K562 (cell line): Measurements from ENCODE around the gene LRRC74B. TPM values are rescaled to one million over a fixed set of nuclear protein-coding genes. Genes with fewer than 3 reads are reported as not detected.
A peak's percentile ranks its signal among the peaks of the same experiment; 100 is the strongest.

Experiments used
- ATAC-seq: fragments of 200-7000 bp; cut with Tn5 transposase; 3 replicates; pipeline ENCODE4 v1.9.1; 2020; ENCODE audit warnings: moderate library complexity
- BruUV-seq: library from RNA; stranded (reverse); fragments of 400-500 nt; replicated peaks from 2 replicates; lab custom pipeline; 2021; lab: Mats Ljungman, UMichigan
- CTCF ChIA-PET: fragments of 300-600 bp; formaldehyde crosslinking; extraction: SDS; loops from one replicate; lab custom pipeline; 2021; ENCODE audit warnings: low intra/inter-chr PET ratio; lab: Yijun Ruan, JAX
- POLR2A ChIA-PET: fragments of 300-600, 350-650 bp; sonication (Branson Sonifier 250); formaldehyde crosslinking; extraction: SDS; loops from one replicate; lab custom pipeline; 2021; ENCODE audit warnings: antibody characterized with exemption, inconsistent platforms; lab: Yijun Ruan, JAX
- DNase-seq, 4 experiments: peaks; one replicate each; pipeline versions ENCODE4 v3.0.0 to v3.0.0-alpha.2; 2011 to 2018; ENCODE audit warnings: low spot score in 3 of 4, mixed read lengths in 3 of 4; ENCODE audit errors: extremely low read depth in 1 of 4
- FAIRE-seq: peaks from 2 replicates; lab custom pipeline; 2011; peaks lifted over from hg19 to GRCh38; lab: Jason Lieb, UNC
- H2AFZ ChIP-seq: 2 replicates; pipeline ENCODE4 v1.6.0; 2011; ENCODE audit warnings: low read depth, low read length, control low read depth, inconsistent platforms
- H3K27ac ChIP-seq: fragments of 200-600 bp; 3 replicates; pipeline ENCODE4 v1.8.0; 2011; ENCODE audit warnings: low read depth, mild to moderate bottlenecking, control low read depth, inconsistent platforms, low read length, moderate library complexity, mixed read lengths; ENCODE audit errors: extremely low read depth
- H3K27me3 ChIP-seq, 2 experiments: fragments of 300-600 bp in 1 of 2; 2 replicates in 1 of 2; 3 replicates in 1 of 2; pipeline versions ENCODE4 v1.6.0 to v1.8.0; 2011; ENCODE audit warnings: inconsistent platforms in 2 of 2, low read length in 2 of 2, mild to moderate bottlenecking in 1 of 2, mixed read lengths in 1 of 2, moderate library complexity in 1 of 2; ENCODE audit not compliant: control insufficient read depth in 2 of 2, insufficient read depth in 2 of 2
- H3K36me3 ChIP-seq: fragments of 300-600 bp; 3 replicates; pipeline ENCODE4 v1.8.0; 2011; ENCODE audit warnings: mild to moderate bottlenecking, low read length, inconsistent platforms; ENCODE audit not compliant: control insufficient read depth, insufficient read depth
- H3K4me1 ChIP-seq, 2 experiments: fragments of 200-600 bp in 1 of 2; replicated peaks in 1 of 2; 2 replicates in 1 of 2; 3 replicates in 1 of 2; pipeline versions ENCODE4 v1.5.1 to v1.8.0; 2011; ENCODE audit warnings: inconsistent platforms in 2 of 2, low read length in 2 of 2, mild to moderate bottlenecking in 1 of 2, mixed read lengths in 1 of 2, moderate library complexity in 1 of 2; ENCODE audit not compliant: control insufficient read depth in 2 of 2, insufficient read depth in 2 of 2
- H3K4me2 ChIP-seq: 2 replicates; pipeline ENCODE4 v1.6.1; 2011; ENCODE audit warnings: low read length, control low read depth, inconsistent platforms, mixed read lengths; ENCODE audit not compliant: insufficient read depth
- H3K4me3 ChIP-seq: fragments of 200-600 bp; sonication (generic), shearing (Covaris generic); 2 replicates; pipeline ENCODE4 v1.5.1; 2016; ENCODE audit warnings: control low read depth, inconsistent platforms
- H3K79me2 ChIP-seq: fragments of 200-600 bp; 3 replicates; pipeline ENCODE4 v1.8.0; 2011; ENCODE audit warnings: low read length, inconsistent platforms; ENCODE audit not compliant: control insufficient read depth, insufficient read depth
- H3K9ac ChIP-seq, 2 experiments: 2 replicates each; pipeline versions ENCODE4 v1.6.0 to v1.6.1; 2011; ENCODE audit warnings: low read depth in 2 of 2, low read length in 2 of 2, control low read depth in 1 of 2, inconsistent platforms in 1 of 2, mild to moderate bottlenecking in 1 of 2, mixed read lengths in 1 of 2; ENCODE audit not compliant: insufficient read depth in 1 of 2
- H3K9me1 ChIP-seq: one replicate; pipeline ENCODE4 v1.6.0; 2011; ENCODE audit warnings: inconsistent platforms, mild to moderate bottlenecking, low read length, moderate library complexity; ENCODE audit not compliant: control insufficient read depth, insufficient read depth
- H3K9me3 ChIP-seq: replicated peaks from 2 replicates; pipeline ENCODE4 v1.5.1; 2011; ENCODE audit warnings: low read depth, low read length, inconsistent platforms; ENCODE audit not compliant: control insufficient read depth, insufficient read depth
- H4K20me1 ChIP-seq: replicated peaks from 2 replicates; pipeline ENCODE4 v1.6.1; 2011; ENCODE audit warnings: low read length, inconsistent platforms, mixed read lengths; ENCODE audit not compliant: control insufficient read depth, insufficient read depth
- CBFA2T3 ChIP-seq: fragments of 450-650 bp; IDR thresholded peaks from 2 replicates; pipeline ENCODE4 v1.6.1; 2017
- HDAC6 ChIP-seq: IDR thresholded peaks from 2 replicates; pipeline ENCODE4 v1.6.1; 2012; ENCODE audit warnings: low read depth, mild to moderate bottlenecking, control low read depth, inconsistent platforms, low read length, moderate library complexity
- MTF1 ChIP-seq: fragments of 250-450 bp; sonication (Bioruptor Pico); IDR thresholded peaks from 2 replicates; pipeline ENCODE4 v1.9.0; 2021; ENCODE audit warnings: moderate library complexity, mild to moderate bottlenecking, inconsistent platforms, borderline replicate concordance
- ZZZ3 ChIP-seq: fragments of 450-650 bp; IDR thresholded peaks from 2 replicates; pipeline ENCODE4 v1.6.1; 2016; ENCODE audit warnings: antibody characterized with exemption, mild to moderate bottlenecking, moderate library complexity
- WGBS: fragments of 100-300 bp; shearing (Covaris generic); methylation state at CpG from one replicate; pipeline ENCODE4 v1.1.6; 2016; ENCODE audit warnings: low coverage, mixed read lengths; ENCODE audit not compliant: insufficient coverage; ENCODE audit errors: missing lambda C conversion rate; 5-methylcytosine and 5-hydroxymethylcytosine counted together
- in situ Hi-C: fragments of 300-500 bp; cut with MboI; formaldehyde crosslinking; loops from 4 replicates; pipeline ENCODE4 v1.15.0; 2018; ENCODE audit warnings: inconsistent platforms, mixed read lengths
- intact Hi-C: fragments of 100-400 bp; cut with micrococcal nuclease; formaldehyde crosslinking; loops from 2 replicates; pipeline ENCODE4 v1.14.2; 2022
- polyA plus RNA-seq, 8 experiments: library from polyadenylated mRNA; depleted of rRNA in 4 of 8; stranded (reverse) in 5 of 8; unstranded in 3 of 8; fragments of >200 nt; fragmentation: Nextera tagmentation in 2 of 8; fragmentation: Illumina TruSeq in 1 of 8; extraction: Ambion mirVana in 2 of 8; extraction: Trizol in 1 of 8; gene quantifications; 2 replicates each; pipeline versions ENCODE4 v1.2.1 to v1.2.3, GENCODE V29; 2011 to 2014; ENCODE audit warnings: inconsistent platforms in 1 of 8, missing spikeins in 1 of 8
- total RNA-seq, 7 experiments: library from RNA; depleted of rRNA in 6 of 7; stranded (reverse); fragments of >200 nt in 6 of 7; fragmentation: Illumina TruSeq in 2 of 7; extraction: Trizol in 2 of 7; gene quantifications; 2 replicates each; pipeline versions ENCODE4 v1.2.1 to v1.2.3, GENCODE V29; 2011 to 2021; ENCODE audit warnings: low replicate concordance in 1 of 7
- TF ChIP-seq, protein P1 (sequence below): IDR thresholded peaks from 2 replicates; pipeline ENCODE4 v1.6.1; 2016; ENCODE audit warnings: missing genetic modification characterization, missing compliant biosample characterization
- TF ChIP-seq, protein P2 (sequence below): sonication (generic); formaldehyde crosslinking; IDR thresholded peaks from 2 replicates; pipeline ENCODE4 v1.8.0; 2022; ENCODE audit warnings: mild to moderate bottlenecking, missing genetic modification reagents, borderline replicate concordance
- TF ChIP-seq, protein P3 (sequence below): IDR thresholded peaks from 2 replicates; pipeline ENCODE4 v1.6.1; 2011; ENCODE audit warnings: borderline replicate concordance, low read depth, mild to moderate bottlenecking, moderate library complexity, low read length; ENCODE audit not compliant: insufficient read depth, poor library complexity, severe bottlenecking

Gene LRRC74B
- total and polyA plus RNA-seq, 9 of the 15 experiments (the other 6 are each of a cell fraction or from before 2014, with no cell fraction given): not detected

DNA sequence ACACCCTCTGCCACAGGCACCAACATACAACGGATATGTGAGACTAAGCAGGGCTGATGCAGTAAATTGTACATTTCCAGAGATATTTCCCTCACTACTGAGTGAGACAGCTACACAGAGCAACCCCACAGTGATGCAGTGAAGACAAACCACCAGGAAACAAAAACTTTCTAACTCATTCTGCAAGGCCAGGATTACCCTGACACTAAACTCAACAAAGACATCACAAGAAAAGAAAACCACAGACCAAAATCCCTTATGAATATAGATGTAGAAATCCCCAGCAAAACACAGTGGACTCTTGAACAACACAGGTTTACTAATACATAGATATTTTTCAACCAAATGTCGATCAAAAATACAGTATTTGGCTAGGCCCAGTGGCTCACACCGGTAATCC, 11.9 kb upstream of the LRRC74B start:
- WGBS: 13% methylated on average over 3 of the region's 3 CpGs
- ATAC-seq: no peak
- H3K4me2 ChIP-seq: no peak overlapping the region
- no peak for FAIRE-seq
- H3K9ac ChIP-seq: no peak overlapping the region
- BruUV-seq: no TSS peak
- peaks cover 16 to 46% of the 10 kb centered on the region in 2 experiments for H3K4me1 ChIP-seq
- H3K79me2 ChIP-seq: no peaks in the 10 kb centered on the region
- no peak overlapping the region for H3K4me3 ChIP-seq
- DNase-seq: no peak
- no peaks in the 10 kb centered on the region for H3K9me3 ChIP-seq
- peaks cover 31 to 45% of the 10 kb centered on the region in 2 experiments; a peak in 4 of 5 replicates for H3K27me3 ChIP-seq
- POLR2A ChIA-PET: interaction anchor here (0.6 to 10.2 kb wide), 9 partner anchors 9 to 1902 kb away, joined by 3 to 120 read pairs (median 4); partner anchors contain the start of genes LRRC74B and P2RX6
- no peak overlapping the region for H2AFZ ChIP-seq
- H3K27ac ChIP-seq: no peak overlapping the region
- peaks cover 18% of the 10 kb centered on the region for H4K20me1 ChIP-seq
- intact Hi-C loops: no loop called here
- TF ChIP-seq HDAC6 (0 out of 2 replicates have a peak, but pooled peaks have one; percentile 39), MTF1 (CRISPR knock-in tag) (no peak), CBFA2T3 (no peak), ZZZ3 (no peak)
- TF ChIP-seq, protein P1, sequence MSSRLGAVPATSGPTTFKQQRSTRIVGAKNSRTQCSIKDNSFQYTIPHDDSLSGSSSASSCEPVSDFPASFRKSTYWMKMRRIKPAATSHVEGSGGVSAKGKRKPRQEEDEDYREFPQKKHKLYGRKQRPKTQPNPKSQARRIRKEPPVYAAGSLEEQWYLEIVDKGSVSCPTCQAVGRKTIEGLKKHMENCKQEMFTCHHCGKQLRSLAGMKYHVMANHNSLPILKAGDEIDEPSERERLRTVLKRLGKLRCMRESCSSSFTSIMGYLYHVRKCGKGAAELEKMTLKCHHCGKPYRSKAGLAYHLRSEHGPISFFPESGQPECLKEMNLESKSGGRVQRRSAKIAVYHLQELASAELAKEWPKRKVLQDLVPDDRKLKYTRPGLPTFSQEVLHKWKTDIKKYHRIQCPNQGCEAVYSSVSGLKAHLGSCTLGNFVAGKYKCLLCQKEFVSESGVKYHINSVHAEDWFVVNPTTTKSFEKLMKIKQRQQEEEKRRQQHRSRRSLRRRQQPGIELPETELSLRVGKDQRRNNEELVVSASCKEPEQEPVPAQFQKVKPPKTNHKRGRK (tag): peak; percentile 40; the same call in 1 of the 2 replicates
- TF ChIP-seq, protein P2, sequence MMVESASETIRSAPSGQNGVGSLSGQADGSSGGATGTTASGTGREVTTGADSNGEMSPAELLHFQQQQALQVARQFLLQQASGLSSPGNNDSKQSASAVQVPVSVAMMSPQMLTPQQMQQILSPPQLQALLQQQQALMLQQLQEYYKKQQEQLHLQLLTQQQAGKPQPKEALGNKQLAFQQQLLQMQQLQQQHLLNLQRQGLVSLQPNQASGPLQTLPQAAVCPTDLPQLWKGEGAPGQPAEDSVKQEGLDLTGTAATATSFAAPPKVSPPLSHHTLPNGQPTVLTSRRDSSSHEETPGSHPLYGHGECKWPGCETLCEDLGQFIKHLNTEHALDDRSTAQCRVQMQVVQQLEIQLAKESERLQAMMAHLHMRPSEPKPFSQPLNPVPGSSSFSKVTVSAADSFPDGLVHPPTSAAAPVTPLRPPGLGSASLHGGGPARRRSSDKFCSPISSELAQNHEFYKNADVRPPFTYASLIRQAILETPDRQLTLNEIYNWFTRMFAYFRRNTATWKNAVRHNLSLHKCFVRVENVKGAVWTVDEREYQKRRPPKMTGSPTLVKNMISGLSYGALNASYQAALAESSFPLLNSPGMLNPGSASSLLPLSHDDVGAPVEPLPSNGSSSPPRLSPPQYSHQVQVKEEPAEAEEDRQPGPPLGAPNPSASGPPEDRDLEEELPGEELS (CRISPR knock-in tag): no peak
- TF ChIP-seq, protein P3, sequence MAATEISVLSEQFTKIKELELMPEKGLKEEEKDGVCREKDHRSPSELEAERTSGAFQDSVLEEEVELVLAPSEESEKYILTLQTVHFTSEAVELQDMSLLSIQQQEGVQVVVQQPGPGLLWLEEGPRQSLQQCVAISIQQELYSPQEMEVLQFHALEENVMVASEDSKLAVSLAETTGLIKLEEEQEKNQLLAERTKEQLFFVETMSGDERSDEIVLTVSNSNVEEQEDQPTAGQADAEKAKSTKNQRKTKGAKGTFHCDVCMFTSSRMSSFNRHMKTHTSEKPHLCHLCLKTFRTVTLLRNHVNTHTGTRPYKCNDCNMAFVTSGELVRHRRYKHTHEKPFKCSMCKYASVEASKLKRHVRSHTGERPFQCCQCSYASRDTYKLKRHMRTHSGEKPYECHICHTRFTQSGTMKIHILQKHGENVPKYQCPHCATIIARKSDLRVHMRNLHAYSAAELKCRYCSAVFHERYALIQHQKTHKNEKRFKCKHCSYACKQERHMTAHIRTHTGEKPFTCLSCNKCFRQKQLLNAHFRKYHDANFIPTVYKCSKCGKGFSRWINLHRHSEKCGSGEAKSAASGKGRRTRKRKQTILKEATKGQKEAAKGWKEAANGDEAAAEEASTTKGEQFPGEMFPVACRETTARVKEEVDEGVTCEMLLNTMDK: no peak
- in situ Hi-C loops: no loop called here
- H3K9me1 ChIP-seq: peaks cover 4% of the 10 kb centered on the region
- H3K36me3 ChIP-seq: no peaks in the 10 kb centered on the region
- CTCF ChIA-PET: no interaction called here
